ENCODE data around the gene ASAP3.
"Not testable (repeated sequence)": the region's sequence is repeated elsewhere in the genome, so short reads cannot be mapped to it uniquely, and the experiment has no call there.

Gene ASAP3

GRCh38 chr1:23395849-23396248 lies 88.1 kb downstream of the ASAP3 start:
- no peak for DNase-seq (ENCODE audit: low read depth)

GRCh38 chr1:23395154-23395724 lies 88.7 kb downstream of the ASAP3 start:
- DNase-seq (ENCODE audit: low read depth), result no peak

DNA sequence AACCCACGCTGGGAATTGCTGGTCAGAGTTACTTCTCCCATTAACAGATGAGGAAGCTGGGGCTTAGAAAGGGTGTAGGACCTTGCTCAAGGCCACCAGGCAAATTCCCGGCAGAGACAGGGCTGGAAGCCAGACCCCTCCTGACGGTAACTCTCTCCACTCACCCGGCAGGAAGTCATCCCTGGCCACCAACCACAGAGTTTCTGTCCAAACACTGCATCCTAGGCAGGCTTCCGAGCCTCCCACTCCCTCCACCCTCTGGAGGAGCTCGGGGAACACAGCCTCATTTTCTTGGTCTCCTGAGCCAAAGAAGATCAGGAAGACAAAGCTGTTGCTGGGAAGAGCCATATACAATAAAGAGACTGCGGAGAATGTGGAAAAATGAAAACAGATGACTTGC lies 89.3 kb downstream of the ASAP3 start:
- no peak for DNase-seq (ENCODE audit: low read depth)

- DNase-seq (ENCODE audit: low read depth), result no peak
Observed at GRCh38 chr1:23394181-23394580, 89.8 kb downstream of the ASAP3 start.

GRCh38 chr1:23393706-23394105 lies 90.3 kb downstream of the ASAP3 start:
- DNase-seq (ENCODE audit: low read depth), result no peak

DNA sequence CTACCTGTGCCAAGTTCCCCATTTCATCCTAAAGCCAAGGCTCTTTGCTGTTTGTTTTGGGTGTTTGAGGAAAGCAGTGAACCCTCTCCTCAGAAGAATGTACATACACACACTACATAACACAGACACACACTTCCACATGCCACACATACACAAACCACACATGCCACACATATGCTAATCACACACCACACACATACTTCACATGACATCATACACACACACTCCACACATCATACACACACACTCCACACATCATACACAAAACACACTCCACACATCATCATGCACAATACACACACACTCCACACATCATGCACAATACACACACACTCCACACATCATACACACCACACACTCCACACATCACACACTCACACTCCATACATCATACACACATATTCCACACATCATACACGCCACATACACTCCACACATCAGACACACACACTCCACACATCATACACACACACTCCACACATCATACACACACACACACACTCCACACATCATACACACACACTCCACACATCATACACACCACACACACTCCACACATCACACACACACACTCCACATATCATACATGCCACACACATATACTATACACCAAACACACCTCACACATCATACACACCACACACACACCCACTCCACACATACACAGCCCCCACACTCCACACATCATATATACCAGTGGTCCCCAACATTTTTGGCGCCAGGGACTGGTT lies 91.7 kb downstream of the ASAP3 start:
- no peak for DNase-seq (ENCODE audit: low read depth)

DNA sequence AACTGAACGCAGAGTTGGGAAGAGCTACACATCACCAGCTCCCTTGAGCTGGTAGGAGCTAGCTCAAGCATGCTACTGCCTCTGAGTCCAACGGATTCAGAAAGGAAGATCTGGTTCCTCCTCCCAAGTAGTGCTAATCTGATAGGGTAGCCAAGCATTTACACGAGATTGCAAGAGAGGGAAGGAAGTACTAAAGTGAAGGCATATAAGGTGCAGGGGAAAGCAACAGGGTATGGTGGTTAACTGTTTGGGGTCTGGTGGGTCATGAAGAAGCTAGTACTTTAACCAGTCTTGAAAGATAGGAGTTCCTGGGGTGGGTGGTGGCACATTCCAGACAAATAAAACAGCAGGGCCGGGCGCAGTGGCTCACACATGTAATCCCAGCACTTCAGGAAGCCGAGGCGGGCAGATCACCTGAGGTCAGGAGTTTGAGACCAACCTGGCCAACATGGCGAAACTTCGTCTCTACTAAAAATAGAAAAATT lies 94.1 kb downstream of the ASAP3 start:
- no peak for DNase-seq (ENCODE audit: low read depth)

DNA sequence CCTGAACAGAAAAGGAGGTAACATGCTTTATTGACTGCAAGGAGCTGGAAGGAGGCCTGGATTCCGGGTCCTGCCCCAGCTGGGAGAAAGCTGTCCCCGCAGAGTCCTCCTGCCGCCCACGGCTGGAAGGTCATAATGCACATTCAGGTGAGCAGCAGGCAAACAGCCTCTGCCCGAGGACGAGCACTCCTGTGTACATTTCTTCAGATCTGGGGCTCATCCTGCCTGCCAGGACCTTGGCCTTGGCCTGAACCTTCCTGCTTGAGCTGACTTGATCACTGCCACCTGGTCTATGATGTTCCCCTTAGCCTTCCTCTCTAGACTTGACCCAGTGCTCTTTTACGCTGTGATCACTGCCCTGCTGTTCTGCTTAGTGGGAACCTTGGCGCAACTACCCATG lies 96.5 kb downstream of the ASAP3 start:
- no peak for DNase-seq (ENCODE audit: low read depth)

DNA sequence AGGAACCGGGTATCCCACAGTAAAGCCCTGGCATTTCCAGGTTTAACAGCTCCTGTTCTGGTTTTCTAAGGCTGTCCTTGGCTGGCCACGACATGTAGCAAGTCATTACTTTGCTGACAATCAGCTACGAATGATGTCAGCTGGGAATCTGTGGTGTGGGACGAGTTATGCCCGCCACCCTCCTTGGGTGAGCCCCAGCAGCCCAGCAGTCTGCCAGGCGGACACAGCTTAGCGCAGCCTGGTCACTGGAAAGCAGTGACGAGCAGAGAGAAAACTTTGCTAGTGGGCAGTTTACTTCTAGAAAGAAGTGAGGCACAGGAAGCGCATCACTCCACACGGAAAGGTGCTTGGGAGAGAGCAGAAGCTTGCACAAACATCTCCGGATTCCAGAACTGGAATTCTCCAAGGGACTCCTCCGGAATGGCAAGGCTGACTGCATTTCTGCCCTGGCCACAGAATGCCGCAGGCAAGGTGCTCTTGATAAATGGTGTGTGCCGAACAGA lies 98.8 kb downstream of the ASAP3 start:
- no peak for DNase-seq (ENCODE audit: low read depth)

DNA sequence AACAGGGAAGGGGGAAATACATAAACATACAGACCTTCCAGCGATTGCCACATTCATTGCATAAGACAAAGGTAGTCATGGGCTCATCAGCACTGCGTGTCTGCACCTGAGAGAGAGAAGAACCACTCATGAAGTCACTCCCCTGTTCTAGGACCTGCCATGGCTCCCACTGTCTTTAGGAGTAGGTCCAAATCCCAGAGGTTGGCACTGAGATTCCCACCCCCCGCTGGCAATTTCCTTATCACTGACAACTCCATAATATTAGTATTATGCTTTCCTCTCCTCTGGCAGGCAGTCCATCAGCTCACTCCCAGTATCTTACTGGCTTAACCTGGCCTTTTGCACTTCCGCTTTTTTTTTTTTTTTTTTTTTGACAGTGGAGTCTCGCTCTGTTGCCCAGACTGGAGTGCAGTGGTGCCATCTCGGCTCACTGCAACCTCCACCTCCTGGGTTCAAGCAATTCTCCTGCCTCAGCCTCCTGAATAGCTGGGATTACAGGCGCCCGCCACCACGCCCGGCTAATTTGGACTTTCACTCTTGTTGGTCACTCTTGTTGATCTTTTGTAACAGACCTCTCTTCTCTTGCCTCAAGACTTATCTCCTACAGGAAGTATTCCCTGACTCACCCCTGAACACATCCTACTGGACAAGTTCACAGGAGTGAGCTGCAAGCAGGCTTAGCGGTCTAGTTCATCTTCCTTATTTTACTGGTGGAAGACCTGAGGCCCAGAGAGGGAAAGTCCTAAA lies 99.5 kb downstream of the ASAP3 start:
- no peak for DNase-seq (ENCODE audit: low read depth)

- no peak for DNase-seq (ENCODE audit: low read depth)
Observed at GRCh38 chr1:23383577-23384311, 100.2 kb downstream of the ASAP3 start.

DNA sequence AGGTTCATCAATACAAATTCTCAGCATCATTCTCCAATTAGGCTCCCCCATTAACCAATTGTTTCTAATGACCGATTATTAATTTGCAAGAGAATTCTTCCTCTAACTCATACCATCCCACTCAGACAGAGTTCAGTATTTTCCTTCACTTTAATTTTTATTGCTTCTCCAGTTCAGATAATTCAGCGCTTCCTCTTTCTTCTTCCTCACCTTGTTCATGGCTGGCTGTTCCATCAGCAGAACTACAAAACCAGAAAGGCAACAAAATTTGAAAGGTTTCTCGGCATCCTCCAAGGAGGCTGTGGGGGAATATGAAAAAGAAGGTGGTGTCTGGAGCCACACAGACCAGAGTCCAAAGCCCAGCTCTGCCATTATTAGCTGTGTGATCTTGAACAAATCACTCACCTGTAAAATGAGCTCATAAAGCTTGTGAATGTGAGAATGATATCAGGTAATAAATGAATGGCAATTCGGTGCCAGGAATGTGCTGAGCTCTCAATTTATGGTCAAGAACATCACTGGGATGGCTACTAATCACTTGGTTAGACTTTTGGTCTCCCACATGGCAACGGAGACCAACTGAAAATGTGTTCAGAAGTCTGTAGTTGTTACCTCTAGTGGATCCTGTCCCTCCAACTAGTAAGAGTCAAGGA lies 102.6 kb downstream of the ASAP3 start:
- no peak for DNase-seq (ENCODE audit: low read depth)

DNA sequence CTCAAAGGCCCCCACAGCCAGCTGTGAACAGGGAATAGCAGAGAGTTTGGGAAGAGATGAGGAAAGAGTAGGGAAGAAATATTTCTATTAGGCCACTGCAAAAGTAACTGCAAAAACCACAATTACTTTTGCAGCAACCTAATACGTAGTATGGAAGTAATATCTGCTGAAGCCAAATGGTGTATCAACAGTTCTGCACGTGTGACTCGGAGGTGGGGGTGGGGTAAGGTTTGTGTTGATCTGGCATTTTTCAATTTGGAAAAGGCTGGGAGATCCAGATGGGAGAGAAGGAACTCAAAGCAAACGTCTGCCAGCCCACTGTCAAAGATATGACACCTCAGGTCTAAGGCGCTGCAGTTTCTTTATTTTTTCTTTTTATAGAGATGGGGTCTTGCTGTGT lies 103.3 kb downstream of the ASAP3 start:
- no peak for DNase-seq (ENCODE audit: low read depth)

GRCh38 chr1:23380236-23380635 lies 103.7 kb downstream of the ASAP3 start:
- not testable (repeated sequence) for DNase-seq (ENCODE audit: low read depth)

Data from non-pigmented ciliary epithelial cell (primary cell).